ENCODE data around the gene NFATC2. TPM values are rescaled to one million over a fixed set of nuclear protein-coding genes. Genes with fewer than 3 reads are reported as not detected.

The NFATC2 gene
- total RNA-seq, 2 donors from 2014 or later: 5.8 to 7.3 TPM

GRCh38 chr20:51491393-51491792 lies 51.1 kb downstream of the NFATC2 start:
- Histone ChIP-seq H3K4me1 (no peaks in the 10 kb centered on the region), H3K36me3 (no peaks in the 10 kb centered on the region)

DNA sequence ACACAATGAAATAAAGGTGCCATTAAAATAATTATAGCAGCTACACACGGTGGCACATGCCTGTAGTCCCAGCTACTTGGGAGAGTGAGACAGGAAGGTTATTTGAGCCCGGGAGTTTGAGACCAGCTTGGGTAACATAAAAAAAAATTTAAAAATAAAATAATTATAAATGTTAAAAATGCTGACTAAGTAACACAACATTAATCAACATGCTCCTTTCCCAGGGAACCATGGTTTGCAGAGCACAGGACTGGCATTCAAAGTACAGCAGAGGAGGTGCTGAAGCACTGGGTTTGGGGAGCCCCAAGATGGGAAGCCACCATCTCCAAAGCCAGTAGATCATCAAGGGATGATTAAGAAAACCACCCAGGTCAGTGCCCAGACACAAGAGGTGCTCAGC lies 51.9 kb downstream of the NFATC2 start:
- Histone ChIP-seq H3K9me3 (no peaks in the 10 kb centered on the region), H3K9ac (ENCODE audit: low read depth in 2 of 2, low read length in 2 of 2) (no peak overlapping the region), H3K4me3 (no peak overlapping the region), H3K27me3 (no peaks in the 10 kb centered on the region), H3K27ac (no peak overlapping the region), H3K4me1 (no peaks in the 10 kb centered on the region), H3K36me3 (no peaks in the 10 kb centered on the region)
- no peak for DNase-seq
- no peak for TF ChIP-seq CTCF (IDR thresholded peaks at IDR 0.05)
- intact Hi-C loops (cut with DNase I): no loop called here

More at GRCh38 chr20:51491393-51491792, 51.1 kb downstream of the NFATC2 start:
- no peak overlapping the region for H3K4me3 ChIP-seq
- H3K27ac ChIP-seq: no peak overlapping the region
- intact Hi-C loops (cut with DNase I): no loop called here
- H3K9ac ChIP-seq (ENCODE audit: low read depth in 2 of 2, low read length in 2 of 2): no peak overlapping the region
- H3K27me3 ChIP-seq: no peaks in the 10 kb centered on the region
- no peaks in the 10 kb centered on the region for H3K9me3 ChIP-seq
- TF ChIP-seq CTCF (IDR thresholded peaks at IDR 0.05): no peak
- no peak for DNase-seq

- H3K27me3 ChIP-seq: no peaks in the 10 kb centered on the region
- DNase-seq: no peak
- H3K4me1 ChIP-seq: no peaks in the 10 kb centered on the region
- no peak overlapping the region for H3K4me3 ChIP-seq
- H3K27ac ChIP-seq: no peak overlapping the region
- intact Hi-C loops (cut with DNase I): no loop called here
- H3K9me3 ChIP-seq: no peaks in the 10 kb centered on the region
- H3K9ac ChIP-seq (ENCODE audit: low read depth in 2 of 2, low read length in 2 of 2): no peak overlapping the region
- TF ChIP-seq CTCF (IDR thresholded peaks at IDR 0.05): no peak
- no peaks in the 10 kb centered on the region for H3K36me3 ChIP-seq
Observed at GRCh38 chr20:51489611-51490010, 52.9 kb downstream of the NFATC2 start.

DNA sequence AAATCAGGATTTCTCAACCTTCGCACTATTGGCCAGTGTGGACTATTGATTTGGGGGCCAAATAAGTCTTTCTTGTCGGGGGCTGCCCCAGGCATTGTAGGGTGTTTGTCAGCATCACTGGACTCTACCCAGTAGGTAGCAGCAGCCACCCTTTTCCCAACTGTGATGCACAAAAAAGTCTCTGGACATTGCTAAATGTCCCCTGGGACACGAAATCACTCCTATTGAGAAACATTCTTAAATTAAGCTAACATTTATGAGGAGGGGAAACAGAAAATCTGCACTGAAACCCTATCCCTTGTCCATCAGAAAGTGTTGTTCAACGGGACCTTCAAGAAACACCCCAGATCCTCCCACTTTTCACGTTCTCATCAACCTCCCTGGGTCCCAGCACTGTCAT lies 54.2 kb downstream of the NFATC2 start:
- no peaks in the 10 kb centered on the region for H3K27me3 ChIP-seq
- intact Hi-C loops (cut with DNase I): no loop called here
- no peak overlapping the region for H3K27ac ChIP-seq
- no peak for TF ChIP-seq CTCF (IDR thresholded peaks at IDR 0.05)
- H3K4me1 ChIP-seq: no peaks in the 10 kb centered on the region
- no peaks in the 10 kb centered on the region for H3K36me3 ChIP-seq
- no peak overlapping the region for H3K4me3 ChIP-seq
- no peak for DNase-seq
- H3K9ac ChIP-seq (ENCODE audit: low read depth in 2 of 2, low read length in 2 of 2): no peak overlapping the region
- no peaks in the 10 kb centered on the region for H3K9me3 ChIP-seq

- no peaks in the 10 kb centered on the region for H3K9me3 ChIP-seq
- H3K36me3 ChIP-seq: no peaks in the 10 kb centered on the region
- no peak overlapping the region for H3K4me3 ChIP-seq
- intact Hi-C loops (cut with DNase I): no loop called here
- H3K27ac ChIP-seq: no peak overlapping the region
- no peaks in the 10 kb centered on the region for H3K27me3 ChIP-seq
- DNase-seq: no peak
- H3K9ac ChIP-seq (ENCODE audit: low read depth in 2 of 2, low read length in 2 of 2): no peak overlapping the region
- no peak for TF ChIP-seq CTCF (IDR thresholded peaks at IDR 0.05)
- no peaks in the 10 kb centered on the region for H3K4me1 ChIP-seq
Observed at GRCh38 chr20:51487565-51488268, 54.8 kb downstream of the NFATC2 start.
